ENCODE data around the gene CLDN14.

GRCh38 chr21:36524477-36524876 lies 44.6 kb upstream of the CLDN14 start:
- TF ChIP-seq, protein P1, sequence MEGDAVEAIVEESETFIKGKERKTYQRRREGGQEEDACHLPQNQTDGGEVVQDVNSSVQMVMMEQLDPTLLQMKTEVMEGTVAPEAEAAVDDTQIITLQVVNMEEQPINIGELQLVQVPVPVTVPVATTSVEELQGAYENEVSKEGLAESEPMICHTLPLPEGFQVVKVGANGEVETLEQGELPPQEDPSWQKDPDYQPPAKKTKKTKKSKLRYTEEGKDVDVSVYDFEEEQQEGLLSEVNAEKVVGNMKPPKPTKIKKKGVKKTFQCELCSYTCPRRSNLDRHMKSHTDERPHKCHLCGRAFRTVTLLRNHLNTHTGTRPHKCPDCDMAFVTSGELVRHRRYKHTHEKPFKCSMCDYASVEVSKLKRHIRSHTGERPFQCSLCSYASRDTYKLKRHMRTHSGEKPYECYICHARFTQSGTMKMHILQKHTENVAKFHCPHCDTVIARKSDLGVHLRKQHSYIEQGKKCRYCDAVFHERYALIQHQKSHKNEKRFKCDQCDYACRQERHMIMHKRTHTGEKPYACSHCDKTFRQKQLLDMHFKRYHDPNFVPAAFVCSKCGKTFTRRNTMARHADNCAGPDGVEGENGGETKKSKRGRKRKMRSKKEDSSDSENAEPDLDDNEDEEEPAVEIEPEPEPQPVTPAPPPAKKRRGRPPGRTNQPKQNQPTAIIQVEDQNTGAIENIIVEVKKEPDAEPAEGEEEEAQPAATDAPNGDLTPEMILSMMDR (IDR thresholded peaks at IDR 0.05) = no peak
- no peak for TF ChIP-seq EZH2 (IDR thresholded peaks at IDR 0.05; ENCODE audit: borderline replicate concordance, insufficient read depth, low read depth, low read length, poor library complexity, severe bottlenecking)
